Measurements from ENCODE around the gene PRKAG2.
"Not testable (repeated sequence)": the region's sequence is repeated elsewhere in the genome, so short reads cannot be mapped to it uniquely, and the experiment has no call there.

Gene PRKAG2

GRCh38 chr7:151759591-151760042 lies 117.3 kb downstream of the PRKAG2 start:
- DNase-seq = peak; percentile 60

GRCh38 chr7:151758622-151759540 lies 118.0 kb downstream of the PRKAG2 start:
- DNase-seq = no peak

GRCh38 chr7:151757274-151757673 lies 119.6 kb downstream of the PRKAG2 start:
- peak; percentile 82 for DNase-seq

GRCh38 chr7:151756866-151757265 lies 120.0 kb downstream of the PRKAG2 start:
- DNase-seq = no peak

DNA sequence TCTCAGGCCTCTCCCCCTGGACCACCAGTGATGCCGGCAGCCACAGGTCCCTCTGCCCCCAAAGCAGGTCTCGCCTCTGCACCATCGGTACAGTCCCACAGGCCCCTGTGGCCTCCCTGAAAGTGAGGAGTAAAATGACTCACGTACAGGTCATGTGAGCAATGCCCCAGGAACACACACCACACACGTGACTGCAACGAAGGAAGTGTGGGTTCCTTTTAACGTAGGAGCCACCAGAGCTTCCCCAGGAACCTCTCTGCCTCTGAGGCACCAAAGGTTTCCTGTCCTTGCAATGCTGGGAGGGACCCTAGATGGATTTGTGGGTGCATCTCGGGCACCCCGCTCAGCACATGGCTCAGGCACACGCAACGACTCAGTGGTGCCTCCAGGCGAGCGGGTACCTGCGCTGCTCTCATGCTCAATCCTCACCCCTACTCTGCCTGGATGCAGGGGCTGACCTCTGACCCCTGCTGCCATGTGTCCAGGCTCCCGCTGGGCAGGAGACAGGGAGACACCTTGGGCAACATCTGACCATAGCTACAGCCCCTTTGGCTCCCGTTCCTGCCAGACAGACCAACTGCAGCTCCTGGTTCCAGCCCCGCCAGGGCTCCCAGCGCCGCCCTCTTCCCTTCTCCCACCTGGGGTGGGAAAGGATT lies 120.7 kb downstream of the PRKAG2 start:
- peak; percentile 86 for DNase-seq

DNA sequence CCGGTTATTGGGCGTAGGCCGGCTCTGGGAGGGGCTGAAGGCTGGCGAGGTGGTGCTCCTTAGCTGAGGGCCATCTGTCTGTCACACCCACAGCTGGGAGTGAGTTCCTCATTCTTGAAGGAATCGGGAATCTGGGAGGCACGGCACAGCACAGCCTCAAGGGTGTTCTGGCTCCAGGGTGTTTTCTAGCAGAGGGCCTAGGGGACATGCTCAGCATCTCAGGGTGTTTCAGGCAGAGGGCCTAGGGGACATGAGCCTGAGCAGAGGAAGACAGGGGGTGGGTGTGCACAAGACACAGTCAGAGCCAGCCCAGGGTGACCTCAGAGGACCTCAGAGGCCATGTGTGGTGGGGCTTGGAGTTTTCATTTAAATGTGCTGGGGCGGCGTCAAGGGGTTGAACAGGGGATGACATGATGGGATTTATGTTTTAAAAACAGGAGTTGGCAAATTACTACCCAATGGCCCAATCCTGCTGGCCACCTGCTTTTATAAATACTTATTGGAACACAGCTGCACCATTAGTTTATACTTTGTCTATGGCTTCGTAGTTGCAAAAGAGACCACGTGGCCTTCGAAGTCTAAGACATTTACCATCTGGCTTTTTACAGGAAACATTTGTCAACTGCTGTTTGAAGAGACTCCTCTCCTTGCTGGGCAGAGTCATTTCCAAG lies 121.6 kb downstream of the PRKAG2 start:
- DNase-seq = peak; percentile 41

DNA sequence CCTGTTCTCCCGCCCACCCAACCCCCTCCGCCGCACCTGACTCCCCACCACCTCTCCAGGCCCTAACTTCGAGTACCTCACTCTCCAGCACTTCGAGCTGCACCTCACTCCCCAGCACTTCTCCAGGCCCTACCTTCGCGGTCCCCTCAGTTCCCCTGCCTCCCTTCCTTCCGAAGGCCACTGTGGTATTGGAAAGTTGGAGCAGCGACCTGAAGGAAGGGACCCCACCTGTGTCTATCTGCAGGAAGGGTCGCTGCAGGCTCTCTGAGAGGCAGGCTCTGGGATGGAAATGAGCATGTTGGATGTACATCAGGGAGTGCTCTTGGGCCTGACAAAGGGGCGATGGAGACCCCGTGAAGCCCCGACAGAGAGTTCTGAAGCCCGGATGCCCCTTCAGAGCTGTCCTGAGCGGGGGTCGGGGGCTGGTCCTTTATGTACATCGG lies 122.2 kb downstream of the PRKAG2 start:
- no peak for DNase-seq

DNA sequence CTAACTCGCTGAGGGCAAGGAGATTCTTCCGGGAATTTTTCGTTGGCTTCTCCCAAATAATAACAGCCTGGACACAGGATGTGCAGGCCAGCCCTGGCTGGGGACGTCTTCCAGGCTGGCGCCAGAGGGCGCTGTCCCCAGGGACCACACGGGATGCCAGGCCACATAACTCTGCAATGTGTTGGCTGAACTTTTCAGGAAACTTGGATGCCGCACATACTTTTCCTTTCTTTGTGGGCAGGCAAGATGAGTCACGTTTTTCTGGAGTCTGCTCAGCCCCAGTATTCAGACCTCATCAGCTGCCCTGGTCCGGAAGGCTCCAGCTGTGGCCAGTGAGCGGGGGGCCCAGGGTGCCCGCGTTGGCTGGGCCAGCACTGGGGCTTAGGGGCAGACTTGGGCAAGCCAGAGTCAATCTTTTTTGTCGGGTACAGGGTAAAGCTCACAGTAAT lies 122.7 kb downstream of the PRKAG2 start:
- DNase-seq = peak; percentile 99

GRCh38 chr7:151752816-151753595 lies 123.9 kb downstream of the PRKAG2 start:
- DNase-seq = peak; percentile 36

DNA sequence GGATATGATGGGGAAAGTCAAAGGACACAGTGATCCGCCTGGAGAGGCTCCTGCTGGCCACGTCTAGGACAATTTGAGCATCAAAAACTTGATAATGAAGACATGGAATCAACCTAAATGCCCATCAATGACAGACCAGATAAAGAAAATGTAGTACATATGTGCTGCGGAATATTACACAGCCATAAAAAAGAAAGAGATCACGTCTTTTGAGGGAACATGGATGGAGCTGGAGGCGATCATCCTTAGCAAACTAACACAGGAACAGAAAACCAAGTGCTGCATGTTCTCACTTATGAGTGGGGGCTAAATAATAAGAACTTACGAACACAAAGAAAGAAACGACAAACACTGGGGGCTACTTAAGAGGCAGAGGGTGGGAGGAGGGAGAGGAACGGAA lies 124.9 kb downstream of the PRKAG2 start:
- no peak for DNase-seq

DNA sequence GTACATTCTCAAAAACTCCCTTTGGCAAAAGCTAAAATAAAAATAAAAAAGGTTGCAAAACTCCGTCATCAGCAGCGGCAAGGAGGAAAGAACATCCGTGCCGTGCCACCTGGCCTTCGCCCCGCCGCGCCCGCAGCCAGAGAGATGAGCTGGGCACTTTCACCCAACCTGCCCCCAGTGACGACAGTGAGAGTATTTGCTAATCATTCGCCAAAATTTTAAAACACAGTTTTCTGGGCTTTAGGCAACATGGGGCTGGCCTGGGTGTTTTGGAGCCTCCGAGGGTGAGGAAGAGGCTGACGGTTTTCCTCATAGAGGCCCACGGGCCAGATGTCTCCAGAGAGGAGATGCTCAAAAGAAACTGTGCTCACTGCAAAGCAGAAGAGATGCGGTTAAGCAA lies 128.2 kb downstream of the PRKAG2 start:
- DNase-seq = no peak

GRCh38 chr7:151748021-151748420 lies 128.9 kb downstream of the PRKAG2 start:
- not testable (repeated sequence) for DNase-seq

DNA sequence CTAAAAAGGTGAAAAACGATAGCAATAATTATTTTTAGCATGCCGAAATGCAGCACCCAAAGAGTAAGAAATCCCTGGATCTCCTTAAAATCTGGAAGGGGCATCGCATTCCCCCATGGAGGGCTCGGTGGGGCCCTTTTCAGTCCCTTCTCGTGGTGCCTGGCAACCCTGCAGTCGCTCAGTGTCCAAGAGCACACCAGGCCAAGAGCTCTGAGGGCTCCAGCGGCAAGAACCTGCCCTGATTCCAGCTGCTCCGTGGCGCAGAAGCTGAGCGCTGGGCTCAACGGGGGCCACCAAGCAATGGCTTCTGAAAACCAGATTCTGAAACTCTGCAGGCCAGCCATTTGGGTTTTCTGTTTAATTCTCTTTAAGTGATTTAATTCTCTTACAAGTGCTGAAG lies 131.2 kb downstream of the PRKAG2 start:
- DNase-seq = no peak

- peak; percentile 81 for DNase-seq
Observed at GRCh38 chr7:151744656-151745638, 132.0 kb downstream of the PRKAG2 start.

GRCh38 chr7:151744051-151744580 lies 132.8 kb downstream of the PRKAG2 start:
- DNase-seq = no peak

GRCh38 chr7:151743481-151743983 lies 133.4 kb downstream of the PRKAG2 start:
- DNase-seq = no peak

GRCh38 chr7:151742713-151743480 lies 134.0 kb downstream of the PRKAG2 start:
- DNase-seq = peak; percentile 21

GRCh38 chr7:151741585-151741984 lies 135.3 kb downstream of the PRKAG2 start:
- no peak for DNase-seq

DNA sequence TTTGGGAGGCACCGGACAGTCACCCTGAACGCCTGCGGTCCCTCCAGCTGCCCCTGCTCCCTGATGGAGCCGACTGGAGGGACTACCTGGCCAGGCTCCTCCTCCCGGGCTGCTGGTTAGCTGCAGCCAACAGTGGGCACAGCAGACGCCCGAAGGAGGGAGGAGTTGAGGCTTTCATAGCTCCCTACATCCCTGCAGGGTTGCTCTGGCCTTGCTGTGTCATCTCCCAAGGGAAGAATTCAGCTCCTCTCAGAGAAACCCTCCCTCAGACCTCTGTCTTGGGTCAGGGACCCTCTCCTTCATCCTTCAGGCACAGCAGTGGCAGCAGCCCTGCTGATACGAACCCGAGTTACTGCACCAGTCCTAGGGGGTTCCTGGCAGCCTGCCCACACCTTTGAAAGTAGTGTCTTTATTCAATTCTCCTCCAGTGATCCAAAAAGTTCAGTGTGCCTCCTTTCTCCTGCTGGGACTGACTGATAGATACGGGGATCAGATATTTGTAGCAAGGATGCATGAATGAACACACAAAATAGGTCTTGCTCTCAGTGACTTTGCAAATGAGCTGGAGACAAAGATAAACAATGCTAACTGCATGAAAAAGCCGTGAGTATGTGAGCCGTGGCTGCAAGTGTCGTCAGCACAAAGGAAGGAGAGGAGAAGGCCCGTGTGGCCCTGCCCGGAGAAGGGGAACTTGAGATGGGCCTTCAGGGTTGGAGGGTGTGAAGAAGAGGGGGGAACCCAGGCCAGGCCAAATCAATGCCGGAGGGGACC lies 136.6 kb downstream of the PRKAG2 start:
- no peak for DNase-seq

All from EL (cell line).